Tibial artery (tissue), 4 donors: ENCODE results near the gene CNTN4.

Experiments used
- DNase-seq, 2 donors: peaks; one replicate each; pipeline ENCODE4 v3.0.0-alpha.2; 2019
- H3K27ac ChIP-seq, 2 donors: fragments of 200-600 bp; sonication (generic) in 1 of 2; 1 replicate in 1 of 2; 2 replicates in 1 of 2; pipeline ENCODE4 v1.5.1; 2018 to 2019; ENCODE audit warnings: mild to moderate bottlenecking in 1 of 2
- H3K27me3 ChIP-seq, 2 donors: fragments of 200-600 bp; sonication (generic) in 1 of 2; one replicate each; pipeline versions ENCODE4 v1.5.1 to v1.6.0; 2016 to 2019
- H3K36me3 ChIP-seq, 3 donors: fragments of 200-600 bp; sonication (generic) in 2 of 3; one replicate each; pipeline ENCODE4 v1.5.1; 2016 to 2019; ENCODE audit warnings: mild to moderate bottlenecking in 2 of 3
- H3K4me1 ChIP-seq, 4 donors: fragments of 200-600 bp; sonication (generic) in 2 of 4; 1 replicate in 3 of 4; 2 replicates in 1 of 4; pipeline ENCODE4 v1.5.1; 2016 to 2019
- H3K4me3 ChIP-seq, 2 donors: fragments of 200-600 bp; sonication (generic) in 1 of 2; 1 replicate in 1 of 2; 2 replicates in 1 of 2; pipeline ENCODE4 v1.5.1; 2018 to 2019; ENCODE audit warnings: mild to moderate bottlenecking in 2 of 2
- H3K9me3 ChIP-seq, 3 donors: fragments of 200-600 bp; sonication (generic) in 1 of 3; one replicate each; pipeline ENCODE4 v1.5.1; 2016 to 2019
- intact Hi-C: fragments of 100-400 bp; cut with DNase I; formaldehyde crosslinking; loops from one replicate; pipeline ENCODE4 v1.15.0; 2023; ENCODE audit warnings: low total_unique reads
- TF ChIP-seq, protein P1 (sequence below), 2 experiments: fragments of 200-600 bp in 1 of 2; fragments of 450-650 bp in 1 of 2; IDR thresholded peaks; one replicate each; pipeline ENCODE4 v1.5.1; 2017 to 2019; ENCODE audit warnings: antibody characterized with exemption in 2 of 2, mild to moderate bottlenecking in 1 of 2, moderate library complexity in 1 of 2

The CNTN4 gene

DNA sequence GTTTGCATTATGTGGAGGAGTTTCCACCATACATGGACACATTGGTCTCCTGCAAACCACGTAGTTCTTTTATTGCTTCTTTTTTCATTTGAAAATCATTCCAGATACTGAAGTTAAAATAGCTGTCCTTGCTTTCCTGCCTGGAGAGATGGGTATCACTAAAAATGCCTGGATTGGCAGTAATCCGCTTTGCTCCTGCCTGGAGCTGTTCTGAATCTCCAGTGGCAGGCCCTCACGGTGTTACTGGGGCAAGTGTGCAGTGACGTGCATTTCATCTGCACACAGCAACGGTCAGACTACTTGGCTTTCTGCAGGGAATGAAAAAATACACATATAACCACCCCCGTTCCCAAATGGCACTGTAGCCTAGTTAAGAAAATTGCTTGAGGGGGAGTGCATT lies 738.6 kb downstream of the CNTN4 start:
- Histone ChIP-seq H3K36me3 (no peaks in the 10 kb centered on the region), H3K4me1 (no peaks in the 10 kb centered on the region), H3K27ac (no peak overlapping the region), H3K4me3 (no peak overlapping the region), H3K27me3 (no peaks in the 10 kb centered on the region), H3K9me3 (no peaks in the 10 kb centered on the region)
- no peak for DNase-seq
- intact Hi-C loops: no loop called here
- TF ChIP-seq, protein P1, sequence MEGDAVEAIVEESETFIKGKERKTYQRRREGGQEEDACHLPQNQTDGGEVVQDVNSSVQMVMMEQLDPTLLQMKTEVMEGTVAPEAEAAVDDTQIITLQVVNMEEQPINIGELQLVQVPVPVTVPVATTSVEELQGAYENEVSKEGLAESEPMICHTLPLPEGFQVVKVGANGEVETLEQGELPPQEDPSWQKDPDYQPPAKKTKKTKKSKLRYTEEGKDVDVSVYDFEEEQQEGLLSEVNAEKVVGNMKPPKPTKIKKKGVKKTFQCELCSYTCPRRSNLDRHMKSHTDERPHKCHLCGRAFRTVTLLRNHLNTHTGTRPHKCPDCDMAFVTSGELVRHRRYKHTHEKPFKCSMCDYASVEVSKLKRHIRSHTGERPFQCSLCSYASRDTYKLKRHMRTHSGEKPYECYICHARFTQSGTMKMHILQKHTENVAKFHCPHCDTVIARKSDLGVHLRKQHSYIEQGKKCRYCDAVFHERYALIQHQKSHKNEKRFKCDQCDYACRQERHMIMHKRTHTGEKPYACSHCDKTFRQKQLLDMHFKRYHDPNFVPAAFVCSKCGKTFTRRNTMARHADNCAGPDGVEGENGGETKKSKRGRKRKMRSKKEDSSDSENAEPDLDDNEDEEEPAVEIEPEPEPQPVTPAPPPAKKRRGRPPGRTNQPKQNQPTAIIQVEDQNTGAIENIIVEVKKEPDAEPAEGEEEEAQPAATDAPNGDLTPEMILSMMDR (IDR thresholded peaks at IDR 0.05): no peak

DNA sequence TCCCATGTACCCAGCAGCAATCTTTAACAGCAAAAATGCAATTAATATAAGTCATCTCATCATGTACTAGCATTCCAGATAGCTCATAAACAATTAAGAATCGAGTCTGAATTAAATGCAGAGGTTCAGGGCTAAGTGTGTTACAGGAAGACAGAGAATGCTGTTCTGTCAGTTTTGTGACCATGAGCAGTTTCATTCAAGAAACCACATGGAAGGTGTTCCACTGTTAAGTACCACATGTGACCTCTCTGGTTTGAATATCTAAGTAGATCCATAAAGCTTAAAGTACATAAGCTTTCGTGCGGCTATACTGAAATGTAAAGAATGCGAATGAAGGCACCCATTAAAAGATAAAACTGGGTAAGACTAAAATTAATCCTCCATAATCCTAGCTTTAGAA lies 739.2 kb downstream of the CNTN4 start:
- Histone ChIP-seq H3K9me3 (no peaks in the 10 kb centered on the region), H3K36me3 (no peaks in the 10 kb centered on the region), H3K27ac (no peak overlapping the region), H3K4me3 (no peak overlapping the region), H3K27me3 (no peaks in the 10 kb centered on the region), H3K4me1 (no peaks in the 10 kb centered on the region)
- intact Hi-C loops: no loop called here
- TF ChIP-seq, protein P1 (IDR thresholded peaks at IDR 0.05): no peak
- DNase-seq: no peak

DNA sequence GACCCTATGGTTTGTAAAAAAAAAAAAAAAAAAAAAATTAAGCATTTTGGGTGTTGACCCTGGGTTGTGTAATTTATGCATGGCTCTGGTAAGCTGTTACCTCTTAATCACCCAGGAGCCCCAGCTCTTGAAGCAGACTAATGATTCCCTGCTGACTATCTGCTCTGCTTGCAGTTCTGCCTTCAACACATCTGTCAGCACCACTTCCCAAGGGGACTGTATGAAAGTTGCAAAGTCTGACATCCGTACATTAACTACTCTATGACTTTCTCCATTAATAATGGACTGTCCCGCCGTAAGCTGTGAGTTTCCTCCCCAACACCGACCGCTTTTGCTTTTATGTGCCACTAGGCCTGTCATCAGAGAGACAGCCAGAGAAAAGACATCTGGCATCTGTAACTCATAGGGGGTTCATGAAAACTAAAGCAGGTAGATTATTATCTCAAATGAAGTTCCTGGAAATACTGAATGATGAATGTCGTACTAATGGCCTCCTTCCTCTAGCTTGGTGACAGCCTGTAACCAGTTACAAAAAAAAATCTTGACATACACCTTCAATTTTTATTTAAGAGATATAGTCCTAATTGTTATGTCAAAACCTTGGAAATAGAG lies 740.0 kb downstream of the CNTN4 start:
- Histone ChIP-seq H3K27me3 (no peaks in the 10 kb centered on the region), H3K4me3 (no peak overlapping the region), H3K27ac (no peak overlapping the region), H3K9me3 (no peaks in the 10 kb centered on the region), H3K4me1 (no peaks in the 10 kb centered on the region), H3K36me3 (no peaks in the 10 kb centered on the region)
- intact Hi-C loops: no loop called here
- TF ChIP-seq, protein P1 (IDR thresholded peaks at IDR 0.05): no peak
- no peak for DNase-seq

DNA sequence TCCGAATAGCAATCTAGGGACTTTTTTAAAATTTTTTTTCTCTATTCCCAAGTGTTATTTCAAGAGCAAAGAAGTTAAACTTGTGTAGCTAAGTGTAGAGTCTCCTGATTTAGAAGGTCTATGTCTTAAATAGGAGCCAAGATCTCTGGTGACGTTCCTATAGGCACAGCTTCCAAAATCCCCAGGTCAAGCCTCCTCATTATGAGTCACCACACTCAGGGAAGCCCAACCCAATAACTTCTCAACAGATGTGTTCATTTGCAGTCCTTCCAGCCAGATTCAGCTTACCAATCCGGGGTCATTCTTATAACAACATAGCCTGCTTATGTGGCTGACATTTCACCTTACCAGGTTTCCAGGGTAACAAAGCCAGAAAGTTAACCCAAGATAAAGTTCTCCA lies 741.2 kb downstream of the CNTN4 start:
- Histone ChIP-seq H3K27me3 (no peaks in the 10 kb centered on the region), H3K4me3 (no peak overlapping the region), H3K27ac (no peak overlapping the region), H3K9me3 (no peaks in the 10 kb centered on the region), H3K36me3 (no peaks in the 10 kb centered on the region), H3K4me1 (no peaks in the 10 kb centered on the region)
- no peak for DNase-seq
- TF ChIP-seq, protein P1 (IDR thresholded peaks at IDR 0.05): no peak
- intact Hi-C loops: no loop called here

DNA sequence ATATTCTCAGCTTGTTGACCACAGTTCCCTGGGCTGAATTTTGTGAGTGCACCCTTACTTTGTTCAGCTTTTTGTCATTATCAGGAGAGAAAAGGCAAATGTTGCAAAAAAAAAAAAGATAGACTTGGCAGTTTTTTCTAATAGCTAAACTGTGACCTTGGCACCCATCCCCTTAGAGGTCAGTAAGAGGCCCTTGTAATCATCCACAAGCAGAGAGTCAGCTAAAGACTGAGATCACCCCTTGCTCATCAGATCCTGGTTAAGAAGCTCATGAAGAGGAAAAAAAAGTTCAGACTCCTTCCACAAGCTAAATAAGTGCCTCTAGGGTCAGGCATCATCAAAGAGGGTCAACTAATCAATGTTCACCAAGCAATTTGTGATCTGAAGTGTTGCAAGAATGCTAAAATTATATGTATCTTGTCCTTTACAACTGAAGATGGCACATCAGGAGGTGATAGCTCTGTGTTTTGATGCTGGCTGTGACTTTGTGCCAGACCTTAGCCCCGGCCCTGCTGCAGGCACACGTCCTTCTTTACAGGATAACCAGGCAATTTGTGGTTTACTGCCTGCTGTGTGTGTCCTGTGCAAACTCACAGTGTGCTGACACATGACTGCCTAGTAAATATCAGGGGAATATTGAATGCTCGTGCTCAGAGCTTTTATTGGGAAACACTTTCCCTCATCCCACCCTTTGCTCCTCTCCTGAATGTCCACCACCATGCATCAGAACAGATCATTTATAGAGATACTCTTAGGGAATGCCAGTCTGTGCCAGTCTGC lies 748.6 kb downstream of the CNTN4 start:
- Histone ChIP-seq H3K27me3 (no peaks in the 10 kb centered on the region), H3K36me3 (no peaks in the 10 kb centered on the region), H3K9me3 (no peaks in the 10 kb centered on the region), H3K27ac (no peak overlapping the region), H3K4me1 (no peaks in the 10 kb centered on the region), H3K4me3 (no peak overlapping the region)
- intact Hi-C loops: no loop called here
- no peak for DNase-seq
- TF ChIP-seq, protein P1 (IDR thresholded peaks at IDR 0.05): no peak
